ENCODE measurements around the gene ZNF835. TPM values are rescaled to one million over a fixed set of nuclear protein-coding genes. Genes with fewer than 3 reads are reported as not detected.
A peak's percentile ranks its signal among the peaks of the same experiment; 100 is the strongest.

Gene ZNF835
- total and polyA plus RNA-seq, 3 experiments from 2014 or later = 1.3 to 4.7 (median 4.1) TPM

- no peaks in the 10 kb centered on the region for H3K4me1 ChIP-seq (ENCODE audit: insufficient read depth, low read length)
- CTCF ChIA-PET = no interaction called here
- peaks cover 29 to 86% (median 69%) of the 10 kb centered on the region in 5 donors for H3K9me3 Mint-ChIP-seq
- no peaks in the 10 kb centered on the region for H3K27me3 Mint-ChIP-seq
- H3K27ac ChIP-seq (ENCODE audit: low read depth, low read length) = no peak overlapping the region
- no peak overlapping the region for H3K4me3 Mint-ChIP-seq
- H3K27ac Mint-ChIP-seq = no peak overlapping the region
- peaks cover 29 to 65% (median 65%) of the 10 kb centered on the region in 3 donors for H3K36me3 Mint-ChIP-seq
- peaks cover 29% of the 10 kb centered on the region for H3K9me3 ChIP-seq (ENCODE audit: low read length)
- no peak for DNase-seq
- no peaks in the 10 kb centered on the region for H3K27me3 ChIP-seq (ENCODE audit: insufficient read depth, low read length, poor library complexity, severe bottlenecking)
- no peak overlapping the region for H3K4me3 ChIP-seq (ENCODE audit: low read length)
- peaks cover 0 to 1% (median 0%) of the 10 kb centered on the region in 3 donors for H3K4me1 Mint-ChIP-seq
- POLR2A ChIA-PET = no interaction called here
- peaks cover 20% of the 10 kb centered on the region for H3K36me3 ChIP-seq (ENCODE audit: insufficient read depth, low read length)
Observed at GRCh38 chr19:56623006-56623405, 48.6 kb downstream of the ZNF835 start.

DNA sequence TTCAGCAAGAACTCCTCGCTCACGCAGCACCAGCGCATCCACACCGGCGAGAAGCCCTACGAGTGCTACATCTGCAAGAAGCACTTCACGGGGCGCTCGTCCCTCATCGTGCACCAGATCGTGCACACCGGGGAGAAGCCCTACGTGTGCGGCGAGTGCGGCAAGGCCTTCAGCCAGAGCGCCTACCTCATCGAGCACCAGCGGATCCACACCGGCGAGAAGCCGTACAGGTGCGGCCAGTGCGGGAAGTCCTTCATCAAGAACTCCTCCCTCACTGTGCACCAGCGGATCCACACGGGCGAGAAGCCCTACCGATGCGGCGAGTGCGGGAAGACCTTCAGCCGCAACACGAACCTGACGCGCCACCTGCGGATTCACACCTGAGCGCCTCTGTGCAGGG is 49.2 kb downstream of the ZNF835 start:
- H3K4me3 Mint-ChIP-seq = no peak overlapping the region
- peaks cover 23 to 86% (median 70%) of the 10 kb centered on the region in 5 donors for H3K9me3 Mint-ChIP-seq
- no peak overlapping the region for H3K27ac ChIP-seq (ENCODE audit: low read depth, low read length)
- H3K9me3 ChIP-seq (ENCODE audit: low read length) = peaks cover 33% of the 10 kb centered on the region
- peaks cover 20% of the 10 kb centered on the region for H3K36me3 ChIP-seq (ENCODE audit: insufficient read depth, low read length)
- no peak for DNase-seq
- no peaks in the 10 kb centered on the region for H3K27me3 ChIP-seq (ENCODE audit: insufficient read depth, low read length, poor library complexity, severe bottlenecking)
- H3K27ac Mint-ChIP-seq = no peak overlapping the region
- peaks cover 35 to 72% (median 71%) of the 10 kb centered on the region in 3 donors for H3K36me3 Mint-ChIP-seq
- H3K27me3 Mint-ChIP-seq = no peaks in the 10 kb centered on the region
- no peak overlapping the region for H3K4me3 ChIP-seq (ENCODE audit: low read length)
- no peaks in the 10 kb centered on the region for H3K4me1 ChIP-seq (ENCODE audit: insufficient read depth, low read length)
- ChIA-PET CTCF (no interaction called here), POLR2A (no interaction called here)
- peaks cover 0 to 4% (median 3%) of the 10 kb centered on the region in 3 donors for H3K4me1 Mint-ChIP-seq

DNA sequence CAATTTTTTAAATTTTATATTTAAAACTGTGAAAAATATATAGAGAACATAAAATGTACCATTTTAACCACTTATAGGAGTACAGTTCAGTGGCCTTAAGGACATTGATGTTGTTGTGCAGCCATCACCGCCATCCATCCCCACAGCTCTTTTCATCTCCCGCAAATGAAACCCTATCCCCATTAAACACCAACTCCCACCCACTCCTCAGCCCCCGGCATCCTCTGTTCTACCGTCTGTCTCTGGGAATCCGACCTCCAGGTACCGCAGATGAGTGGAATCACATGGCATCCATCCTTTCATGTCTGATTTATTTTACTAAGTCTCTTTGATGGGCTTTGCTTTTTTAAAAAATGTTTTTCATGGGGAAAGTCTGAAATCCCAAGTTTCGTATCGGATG is 52.4 kb downstream of the ZNF835 start:
- H3K9me3 Mint-ChIP-seq = peaks cover 38 to 88% (median 80%) of the 10 kb centered on the region in 5 donors
- no peak overlapping the region for H3K4me3 Mint-ChIP-seq
- Histone ChIP-seq H3K27me3 (ENCODE audit: insufficient read depth, low read length, poor library complexity, severe bottlenecking) (no peaks in the 10 kb centered on the region), H3K27ac (ENCODE audit: low read depth, low read length) (no peak overlapping the region), H3K4me3 (ENCODE audit: low read length) (no peak overlapping the region), H3K9me3 (ENCODE audit: low read length) (peaks cover 45% of the 10 kb centered on the region), H3K36me3 (ENCODE audit: insufficient read depth, low read length) (peaks cover 20% of the 10 kb centered on the region), H3K4me1 (ENCODE audit: insufficient read depth, low read length) (no peaks in the 10 kb centered on the region)
- H3K27me3 Mint-ChIP-seq = no peaks in the 10 kb centered on the region
- DNase-seq = no peak
- CTCF ChIA-PET = no interaction called here
- peaks cover 0 to 4% (median 3%) of the 10 kb centered on the region in 3 donors for H3K4me1 Mint-ChIP-seq
- no peak overlapping the region for H3K27ac Mint-ChIP-seq
- H3K36me3 Mint-ChIP-seq = peaks cover 54 to 88% (median 83%) of the 10 kb centered on the region in 3 donors
- POLR2A ChIA-PET = no interaction called here

DNA sequence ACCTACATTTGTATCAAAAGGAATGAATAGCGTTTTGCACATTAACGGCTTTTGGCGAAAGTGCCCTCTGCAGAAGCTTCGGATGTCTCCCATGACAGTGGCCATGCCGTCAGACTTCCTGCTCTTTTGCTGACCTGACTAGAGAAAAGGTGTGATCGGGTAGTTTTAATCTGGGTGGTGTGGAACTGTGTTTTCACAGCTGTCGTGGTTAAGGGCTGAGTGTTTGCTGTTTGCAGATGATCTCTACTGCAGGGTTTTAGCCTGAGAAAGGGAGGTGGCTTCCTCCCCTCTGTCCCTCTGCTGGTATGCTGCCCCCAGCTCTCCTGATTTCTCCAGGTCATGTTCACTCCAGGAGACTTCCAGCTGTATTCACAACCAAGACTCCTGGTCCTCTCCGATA is 54.0 kb downstream of the ZNF835 start:
- Histone ChIP-seq H3K4me3 (ENCODE audit: low read length) (no peak overlapping the region), H3K27ac (ENCODE audit: low read depth, low read length) (no peak overlapping the region), H3K9me3 (ENCODE audit: low read length) (peaks cover 45% of the 10 kb centered on the region), H3K4me1 (ENCODE audit: insufficient read depth, low read length) (no peaks in the 10 kb centered on the region), H3K27me3 (ENCODE audit: insufficient read depth, low read length, poor library complexity, severe bottlenecking) (no peaks in the 10 kb centered on the region), H3K36me3 (ENCODE audit: insufficient read depth, low read length) (peaks cover 19% of the 10 kb centered on the region)
- peaks cover 41 to 89% (median 85%) of the 10 kb centered on the region in 5 donors for H3K9me3 Mint-ChIP-seq
- no peak for DNase-seq
- H3K36me3 Mint-ChIP-seq = peaks cover 57 to 90% (median 86%) of the 10 kb centered on the region in 3 donors
- H3K4me3 Mint-ChIP-seq = no peak overlapping the region
- H3K27me3 Mint-ChIP-seq = no peaks in the 10 kb centered on the region
- POLR2A ChIA-PET = no interaction called here
- H3K4me1 Mint-ChIP-seq = peaks cover 0 to 9% (median 3%) of the 10 kb centered on the region in 3 donors
- no peak overlapping the region for H3K27ac Mint-ChIP-seq
- CTCF ChIA-PET = no interaction called here

- H3K4me3 Mint-ChIP-seq = no peak overlapping the region
- no peaks in the 10 kb centered on the region for H3K4me1 ChIP-seq (ENCODE audit: insufficient read depth, low read length)
- H3K27me3 Mint-ChIP-seq = no peaks in the 10 kb centered on the region
- peaks cover 54% of the 10 kb centered on the region for H3K9me3 ChIP-seq (ENCODE audit: low read length)
- H3K27ac ChIP-seq (ENCODE audit: low read depth, low read length) = no peak overlapping the region
- no peak for DNase-seq
- H3K4me1 Mint-ChIP-seq = peaks cover 0 to 9% (median 4%) of the 10 kb centered on the region in 3 donors
- CTCF ChIA-PET = no interaction called here
- H3K27me3 ChIP-seq (ENCODE audit: insufficient read depth, low read length, poor library complexity, severe bottlenecking) = no peaks in the 10 kb centered on the region
- peaks cover 14% of the 10 kb centered on the region for H3K36me3 ChIP-seq (ENCODE audit: insufficient read depth, low read length)
- POLR2A ChIA-PET = no interaction called here
- H3K4me3 ChIP-seq (ENCODE audit: low read length) = no peak overlapping the region
- peaks cover 65 to 96% (median 92%) of the 10 kb centered on the region in 3 donors for H3K36me3 Mint-ChIP-seq
- H3K9me3 Mint-ChIP-seq = peaks cover 57 to 99% (median 97%) of the 10 kb centered on the region in 5 donors
- no peak overlapping the region for H3K27ac Mint-ChIP-seq
Observed at GRCh38 chr19:56613639-56614038, 57.9 kb downstream of the ZNF835 start.

GRCh38 chr19:56612737-56613136 is 58.8 kb downstream of the ZNF835 start:
- Mint-ChIP-seq H3K27ac (no peak overlapping the region), H3K9me3 (peaks cover 66 to 100% (median 97%) of the 10 kb centered on the region in 5 donors), H3K36me3 (peaks cover 62 to 97% (median 93%) of the 10 kb centered on the region in 3 donors), H3K4me3 (peak overlapping the region in 1 of 7 donors; percentile 29), H3K27me3 (no peaks in the 10 kb centered on the region), H3K4me1 (peaks cover 0 to 7% (median 6%) of the 10 kb centered on the region in 3 donors)
- H3K27me3 ChIP-seq (ENCODE audit: insufficient read depth, low read length, poor library complexity, severe bottlenecking) = no peaks in the 10 kb centered on the region
- peaks cover 14% of the 10 kb centered on the region for H3K36me3 ChIP-seq (ENCODE audit: insufficient read depth, low read length)
- H3K4me1 ChIP-seq (ENCODE audit: insufficient read depth, low read length) = no peaks in the 10 kb centered on the region
- no peak overlapping the region for H3K27ac ChIP-seq (ENCODE audit: low read depth, low read length)
- ChIA-PET POLR2A (no interaction called here), CTCF (no interaction called here)
- H3K9me3 ChIP-seq (ENCODE audit: low read length) = peaks cover 58% of the 10 kb centered on the region
- no peak overlapping the region for H3K4me3 ChIP-seq (ENCODE audit: low read length)
- DNase-seq = no peak

Other genes starting within 250 kb of the ZNF835 start
- gene ZNF667, start 194.4 kb downstream of the ZNF835 start, total RNA-seq = under 1 TPM; 0.35 to 0.74 TPM
- gene ZNF667, start 194.4 kb downstream of the ZNF835 start, polyA plus RNA-seq = 0.54 TPM
- gene ZNF471, start 163.9 kb downstream of the ZNF835 start, total RNA-seq = 1 to 10 TPM in 1 of 2 experiments, under 1 TPM in 1; 0.95 to 1.1 TPM
- gene ZNF471, start 163.9 kb downstream of the ZNF835 start, polyA plus RNA-seq = 0.09 TPM
- 1 to 10 TPM; 3.1 to 3.4 TPM for gene ZFP28, start 132.8 kb downstream of the ZNF835 start, total RNA-seq
- gene ZFP28, start 132.8 kb downstream of the ZNF835 start, polyA plus RNA-seq = 2.7 TPM
- 1 to 10 TPM; 2.5 to 3.5 TPM for gene ZNF470, start 104.3 kb downstream of the ZNF835 start, total RNA-seq
- 2.1 TPM for gene ZNF470, start 104.3 kb downstream of the ZNF835 start, polyA plus RNA-seq
- 1 to 10 TPM; 8.2 to 8.4 TPM for gene ZNF71, start 76.5 kb downstream of the ZNF835 start, total RNA-seq
- 11.8 TPM for gene ZNF71, start 76.5 kb downstream of the ZNF835 start, polyA plus RNA-seq
- not detected for gene SMIM17, start 28.6 kb downstream of the ZNF835 start, total RNA-seq
- gene SMIM17, start 28.6 kb downstream of the ZNF835 start, polyA plus RNA-seq = not detected
- gene PEG3, start 169.0 kb upstream of the ZNF835 start, total RNA-seq = not detected
- not detected for gene PEG3, start 169.0 kb upstream of the ZNF835 start, polyA plus RNA-seq
- not detected for gene ZIM2, start 169.0 kb upstream of the ZNF835 start, total RNA-seq
- not detected for gene ZIM2, start 169.0 kb upstream of the ZNF835 start, polyA plus RNA-seq

Data from CD8-positive, alpha-beta memory T cell (primary cell).